Ishikawa (cell line): ENCODE data around the gene EPHA3.

Experiments used
- CEBPB ChIP-seq: IDR thresholded peaks from 2 replicates; pipeline ENCODE4 v1.6.1; 2012
- CREB1 ChIP-seq: IDR thresholded peaks from 2 replicates; pipeline ENCODE4 v1.6.1; 2012; ENCODE audit warnings: low read depth
- EGR1 ChIP-seq: IDR thresholded peaks from 2 replicates; pipeline ENCODE4 v1.6.1; 2012
- EP300 ChIP-seq: IDR thresholded peaks from 2 replicates; pipeline ENCODE4 v1.6.1; 2012; ENCODE audit warnings: borderline replicate concordance
- FOXM1 ChIP-seq: IDR thresholded peaks from 2 replicates; pipeline ENCODE4 v1.6.1; 2012; ENCODE audit warnings: low read depth, borderline replicate concordance
- MAX ChIP-seq: IDR thresholded peaks from 2 replicates; pipeline ENCODE4 v1.6.1; 2012
- NFIC ChIP-seq: IDR thresholded peaks from 2 replicates; pipeline ENCODE4 v1.6.1; 2012
- RAD21 ChIP-seq: IDR thresholded peaks from 2 replicates; pipeline ENCODE4 v1.6.1; 2012; ENCODE audit warnings: low read depth
- REST ChIP-seq: IDR thresholded peaks from 2 replicates; pipeline ENCODE4 v1.6.1; 2012; ENCODE audit warnings: low read depth, mild to moderate bottlenecking
- TAF1 ChIP-seq: IDR thresholded peaks from 2 replicates; pipeline ENCODE4 v1.6.1; 2012; ENCODE audit warnings: low read depth, mild to moderate bottlenecking
- TCF12 ChIP-seq: IDR thresholded peaks from 2 replicates; pipeline ENCODE4 v1.6.1; 2012; ENCODE audit warnings: low read depth
- TEAD4 ChIP-seq: IDR thresholded peaks from 2 replicates; pipeline ENCODE4 v1.6.1; 2012
- USF1 ChIP-seq: IDR thresholded peaks from 2 replicates; pipeline ENCODE4 v1.6.1; 2012
- YY1 ChIP-seq: IDR thresholded peaks from 2 replicates; pipeline ENCODE4 v1.6.1; 2012; ENCODE audit warnings: low read depth
- ZBTB7A ChIP-seq: IDR thresholded peaks from 2 replicates; pipeline ENCODE4 v1.6.1; 2012; ENCODE audit warnings: low read depth

The EPHA3 gene

GRCh38 chr3:89245612-89246011 lies 138.2 kb downstream of the EPHA3 start:
- TF ChIP-seq YY1 (no peak), TCF12 (no peak), CEBPB (no peak), CREB1 (no peak), MAX (no peak), REST (no peak), TEAD4 (no peak), TAF1 (no peak), FOXM1 (no peak), NFIC (no peak), RAD21 (no peak), EP300 (no peak), EGR1 (no peak), USF1 (no peak), ZBTB7A (no peak)

- TF ChIP-seq NFIC, result no peak
- no peak for TF ChIP-seq YY1
- no peak for TF ChIP-seq CREB1
- no peak for TF ChIP-seq CEBPB
- no peak for TF ChIP-seq MAX
- TF ChIP-seq USF1, result no peak
- TF ChIP-seq TEAD4, result no peak
- TF ChIP-seq ZBTB7A, result no peak
- TF ChIP-seq TAF1, result no peak
- TF ChIP-seq FOXM1, result no peak
- no peak for TF ChIP-seq RAD21
- no peak for TF ChIP-seq REST
- no peak for TF ChIP-seq EGR1
- no peak for TF ChIP-seq EP300
Observed at GRCh38 chr3:89246326-89246725, 138.9 kb downstream of the EPHA3 start.

GRCh38 chr3:89250742-89251141 lies 143.3 kb downstream of the EPHA3 start:
- no peak for TF ChIP-seq FOXM1
- no peak for TF ChIP-seq TCF12
- no peak for TF ChIP-seq EP300
- TF ChIP-seq RAD21, result no peak
- no peak for TF ChIP-seq TAF1
- TF ChIP-seq EGR1, result no peak
- no peak for TF ChIP-seq ZBTB7A
- no peak for TF ChIP-seq TEAD4

GRCh38 chr3:89252016-89252415 lies 144.6 kb downstream of the EPHA3 start:
- no peak for TF ChIP-seq TAF1
- TF ChIP-seq FOXM1, result no peak
- TF ChIP-seq CEBPB, result no peak

- TF ChIP-seq TCF12 (no peak), REST (no peak), TEAD4 (no peak)
Observed at GRCh38 chr3:89252860-89253259, 145.4 kb downstream of the EPHA3 start.
